NB4 (cell line): ENCODE results near the gene LRIF1.
A peak's percentile ranks its signal among the peaks of the same experiment; 100 is the strongest.
"Not testable (repeated sequence)": the region's sequence is repeated elsewhere in the genome, so short reads cannot be mapped to it uniquely, and the experiment has no call there.

ENCODE experiments used
- DNase-seq: peaks from one replicate; pipeline ENCODE4 v3.0.0; 2010; ENCODE audit warnings: low read depth
- H3K4me3 ChIP-seq: one replicate; pipeline ENCODE4 v1.5.1; 2011; ENCODE audit warnings: mild to moderate bottlenecking, low read depth, low read length, moderate library complexity
- CTCF ChIP-seq: IDR thresholded peaks from one replicate; pipeline ENCODE4 v1.5.1; 2012; ENCODE audit warnings: low read depth, low read length
- MAX ChIP-seq: IDR thresholded peaks from 2 replicates; pipeline ENCODE4 v1.6.1; 2011; ENCODE audit warnings: low read depth, low read length
- MYC ChIP-seq: IDR thresholded peaks from 2 replicates; pipeline ENCODE4 v1.6.1; 2011; ENCODE audit warnings: low read depth, low read length
- POLR2A ChIP-seq: IDR thresholded peaks from 2 replicates; pipeline ENCODE4 v1.6.1; 2011; ENCODE audit warnings: mild to moderate bottlenecking; ENCODE audit not compliant: insufficient read length; ENCODE audit errors: extremely low read depth

The LRIF1 gene

GRCh38 chr1:110963691-110964454, at the start of gene LRIF1:
Gene LRIF1, minus strand, starts transcription at chr1:110963922. Its CDS starts 234 bp downstream, at chr1:110963688.
- H3K4me3 ChIP-seq, result peak within 1 kb of the TSS; percentile 89
- TF ChIP-seq POLR2A (peak; percentile 98), CTCF (no peak)
- peak; percentile 99 for DNase-seq

- TF ChIP-seq POLR2A (no peak), MYC (no peak), CTCF (no peak), MAX (no peak)
- DNase-seq, result no peak
- no peak overlapping the region for H3K4me3 ChIP-seq
Observed at GRCh38 chr1:111008031-111008430, 44.3 kb upstream of the LRIF1 start.

- DNase-seq, result no peak
- H3K4me3 ChIP-seq, result no peak overlapping the region
- no peak for TF ChIP-seq MYC
- no peak for TF ChIP-seq POLR2A
- TF ChIP-seq CTCF, result no peak
- TF ChIP-seq MAX, result no peak
Observed at GRCh38 chr1:111006556-111006955, 42.8 kb upstream of the LRIF1 start.

GRCh38 chr1:110999607-111000006, 35.9 kb upstream of the LRIF1 start:
- DNase-seq, H3K4me3 ChIP-seq: not testable (repeated sequence)

GRCh38 chr1:110992329-110992728, 28.6 kb upstream of the LRIF1 start:
- DNase-seq, result peak; percentile 38
- not testable (repeated sequence) for H3K4me3 ChIP-seq

GRCh38 chr1:110991295-110991694, 27.6 kb upstream of the LRIF1 start:
- H3K4me3 ChIP-seq, result not testable (repeated sequence)

GRCh38 chr1:110990541-110990940, 26.8 kb upstream of the LRIF1 start:
- no peak overlapping the region for H3K4me3 ChIP-seq
- TF ChIP-seq MAX, result no peak
- TF ChIP-seq POLR2A, result no peak
- DNase-seq, result no peak

More at GRCh38 chr1:110991295-110991694, 27.6 kb upstream of the LRIF1 start:
- DNase-seq, result not testable (repeated sequence)

- DNase-seq, result no peak
- TF ChIP-seq MAX (no peak), POLR2A (no peak), MYC (no peak), CTCF (no peak)
- H3K4me3 ChIP-seq, result no peak overlapping the region
Observed at GRCh38 chr1:110986407-110986891, 22.7 kb upstream of the LRIF1 start.
